Measurements from ENCODE around the gene CRYBG1.

- TF ChIP-seq, protein P1, sequence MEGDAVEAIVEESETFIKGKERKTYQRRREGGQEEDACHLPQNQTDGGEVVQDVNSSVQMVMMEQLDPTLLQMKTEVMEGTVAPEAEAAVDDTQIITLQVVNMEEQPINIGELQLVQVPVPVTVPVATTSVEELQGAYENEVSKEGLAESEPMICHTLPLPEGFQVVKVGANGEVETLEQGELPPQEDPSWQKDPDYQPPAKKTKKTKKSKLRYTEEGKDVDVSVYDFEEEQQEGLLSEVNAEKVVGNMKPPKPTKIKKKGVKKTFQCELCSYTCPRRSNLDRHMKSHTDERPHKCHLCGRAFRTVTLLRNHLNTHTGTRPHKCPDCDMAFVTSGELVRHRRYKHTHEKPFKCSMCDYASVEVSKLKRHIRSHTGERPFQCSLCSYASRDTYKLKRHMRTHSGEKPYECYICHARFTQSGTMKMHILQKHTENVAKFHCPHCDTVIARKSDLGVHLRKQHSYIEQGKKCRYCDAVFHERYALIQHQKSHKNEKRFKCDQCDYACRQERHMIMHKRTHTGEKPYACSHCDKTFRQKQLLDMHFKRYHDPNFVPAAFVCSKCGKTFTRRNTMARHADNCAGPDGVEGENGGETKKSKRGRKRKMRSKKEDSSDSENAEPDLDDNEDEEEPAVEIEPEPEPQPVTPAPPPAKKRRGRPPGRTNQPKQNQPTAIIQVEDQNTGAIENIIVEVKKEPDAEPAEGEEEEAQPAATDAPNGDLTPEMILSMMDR (IDR thresholded peaks at IDR 0.05), result no peak
- TF ChIP-seq POLR2A (IDR thresholded peaks at IDR 0.05), result no peak
Observed at GRCh38 chr6:106413016-106413415, 52.5 kb downstream of the CRYBG1 start.
